Endodermal cell (in vitro differentiated cells): ENCODE results near the gene DENND5A. TPM values are rescaled to one million over a fixed set of nuclear protein-coding genes. Genes with fewer than 3 reads are reported as not detected.

ENCODE experiments used
- DNase-seq: peaks from one replicate; pipeline ENCODE4 v3.0.0-alpha.2; 2017
- H3K27ac ChIP-seq: 2 replicates; pipeline ENCODE4 v1.5.1; 2013; ENCODE audit warnings: mild to moderate bottlenecking, low read depth, low read length, moderate library complexity
- H3K27me3 ChIP-seq: 2 replicates; pipeline ENCODE4 v1.6.1; 2013; ENCODE audit warnings: mild to moderate bottlenecking, low read length, moderate library complexity; ENCODE audit not compliant: insufficient read depth, control insufficient read depth, poor library complexity, severe bottlenecking
- H3K36me3 ChIP-seq: 2 replicates; pipeline ENCODE4 v1.7.0; 2013; ENCODE audit warnings: mild to moderate bottlenecking, low read length, moderate library complexity; ENCODE audit not compliant: control insufficient read depth, insufficient read depth
- H3K4me1 ChIP-seq: one replicate; pipeline ENCODE4 v1.7.0; 2013; ENCODE audit warnings: low read length; ENCODE audit not compliant: control insufficient read depth, insufficient read depth
- H3K4me3 ChIP-seq: 2 replicates; pipeline ENCODE4 v1.5.1; 2013; ENCODE audit warnings: mild to moderate bottlenecking, low read length, moderate library complexity
- H3K9ac ChIP-seq: 2 replicates; pipeline ENCODE4 v1.6.1; 2013; ENCODE audit warnings: mild to moderate bottlenecking, low read length, moderate library complexity; ENCODE audit not compliant: poor library complexity, severe bottlenecking; ENCODE audit errors: extremely low read depth
- H3K9me3 ChIP-seq: 2 replicates; pipeline ENCODE4 v1.6.1; 2013; ENCODE audit warnings: mild to moderate bottlenecking, low read length, moderate library complexity; ENCODE audit not compliant: control insufficient read depth
- H3K27ac Mint-ChIP-seq: 2 replicates; pipeline ENCODE4 v1.8.0; 2020; ENCODE audit warnings: mixed read lengths
- H3K27me3 Mint-ChIP-seq: 2 replicates; pipeline ENCODE4 v1.8.0; 2021; ENCODE audit warnings: mild to moderate bottlenecking, mixed read lengths; ENCODE audit not compliant: insufficient read depth
- H3K36me3 Mint-ChIP-seq: 2 replicates; pipeline ENCODE4 v1.8.0; 2020; ENCODE audit warnings: low read depth, mixed read lengths
- H3K4me1 Mint-ChIP-seq: 2 replicates; pipeline ENCODE4 v1.8.0; 2020; ENCODE audit warnings: mixed read lengths
- H3K4me3 Mint-ChIP-seq: 2 replicates; pipeline ENCODE4 v1.8.0; 2020; ENCODE audit warnings: mild to moderate bottlenecking, moderate library complexity, mixed read lengths
- H3K9me3 Mint-ChIP-seq: 2 replicates; pipeline ENCODE4 v1.8.0; 2020; ENCODE audit warnings: mild to moderate bottlenecking, mixed read lengths
- WGBS, 2 experiments: methylation state at CpG; one replicate each; pipeline versions ENCODE4 v1.1.5 to v1.1.7; 2013; ENCODE audit warnings: missing lambda C conversion rate in 2 of 2, mixed read lengths in 1 of 2; ENCODE audit not compliant: insufficient coverage in 1 of 2, insufficient read length in 1 of 2; 5-methylcytosine and 5-hydroxymethylcytosine counted together
- total RNA-seq, 2 donors: library from RNA; stranded (reverse); fragmentation: NEBNext Ultra II Directional in 1 of 2; extraction: Animal tissue kit (Norgen Biotek cat#: 25700) in 1 of 2; gene quantifications; 2 replicates in 1 of 2; 3 replicates in 1 of 2; pipeline ENCODE4 v1.2.1, GENCODE V29; 2021
- TF ChIP-seq, protein P1 (sequence below): fragments of 200-600 bp; sonication (generic); conservative IDR thresholded peaks from 2 replicates; pipeline ENCODE4 v1.5.0; 2021; ENCODE audit warnings: antibody characterized with exemption, mild to moderate bottlenecking

Gene DENND5A
- total RNA-seq, 2 donors from 2014 or later: 119 to 171 TPM

DNA sequence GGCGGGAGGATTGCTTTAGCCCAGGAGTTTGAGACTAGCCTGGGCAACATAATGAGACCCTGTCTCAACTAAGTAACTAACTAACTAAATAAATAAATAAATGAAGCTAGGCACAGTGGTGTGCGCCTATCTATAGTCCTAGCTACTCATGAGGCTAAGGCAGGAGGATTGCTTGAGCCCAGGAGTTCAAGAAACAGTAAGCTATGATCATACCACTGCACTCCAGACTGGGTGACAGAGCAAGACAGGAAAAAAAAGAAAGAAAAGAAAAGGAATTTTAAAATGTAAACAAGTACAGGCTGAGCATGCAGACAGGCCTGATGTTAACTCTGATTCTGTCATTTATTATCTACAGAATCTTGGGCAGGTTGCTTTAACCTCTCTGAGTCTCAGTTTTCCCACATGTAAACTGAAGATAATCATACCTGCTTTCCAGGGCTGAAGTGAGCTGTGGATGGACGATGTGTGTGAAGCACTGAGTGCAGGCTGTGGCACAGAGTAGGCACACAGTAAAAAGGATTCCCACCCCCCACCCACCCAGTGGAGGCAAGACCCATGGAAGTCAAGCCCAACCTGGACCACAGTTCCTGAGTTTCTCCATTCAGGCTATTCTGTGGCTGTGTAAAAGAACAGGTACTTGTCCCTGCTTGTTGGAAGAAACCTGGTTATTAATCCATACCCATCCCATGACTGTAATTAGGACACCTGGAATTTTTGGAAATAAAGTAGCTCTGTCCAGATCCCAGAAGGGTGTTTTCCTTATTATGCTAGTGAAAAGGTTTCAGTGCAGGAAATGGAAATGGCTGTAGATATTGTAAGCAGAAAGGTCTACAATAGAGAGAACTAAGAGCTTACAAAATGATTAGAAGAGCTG is 155.1 kb downstream of the DENND5A start:
- Histone ChIP-seq H3K27me3 (no peaks in the 10 kb centered on the region), H3K9me3 (peaks cover 35% of the 10 kb centered on the region), H3K4me3 (no peak overlapping the region), H3K36me3 (peaks cover 6% of the 10 kb centered on the region), H3K9ac (no peak overlapping the region), H3K27ac (no peak overlapping the region), H3K4me1 (no peaks in the 10 kb centered on the region)
- TF ChIP-seq, protein P1, sequence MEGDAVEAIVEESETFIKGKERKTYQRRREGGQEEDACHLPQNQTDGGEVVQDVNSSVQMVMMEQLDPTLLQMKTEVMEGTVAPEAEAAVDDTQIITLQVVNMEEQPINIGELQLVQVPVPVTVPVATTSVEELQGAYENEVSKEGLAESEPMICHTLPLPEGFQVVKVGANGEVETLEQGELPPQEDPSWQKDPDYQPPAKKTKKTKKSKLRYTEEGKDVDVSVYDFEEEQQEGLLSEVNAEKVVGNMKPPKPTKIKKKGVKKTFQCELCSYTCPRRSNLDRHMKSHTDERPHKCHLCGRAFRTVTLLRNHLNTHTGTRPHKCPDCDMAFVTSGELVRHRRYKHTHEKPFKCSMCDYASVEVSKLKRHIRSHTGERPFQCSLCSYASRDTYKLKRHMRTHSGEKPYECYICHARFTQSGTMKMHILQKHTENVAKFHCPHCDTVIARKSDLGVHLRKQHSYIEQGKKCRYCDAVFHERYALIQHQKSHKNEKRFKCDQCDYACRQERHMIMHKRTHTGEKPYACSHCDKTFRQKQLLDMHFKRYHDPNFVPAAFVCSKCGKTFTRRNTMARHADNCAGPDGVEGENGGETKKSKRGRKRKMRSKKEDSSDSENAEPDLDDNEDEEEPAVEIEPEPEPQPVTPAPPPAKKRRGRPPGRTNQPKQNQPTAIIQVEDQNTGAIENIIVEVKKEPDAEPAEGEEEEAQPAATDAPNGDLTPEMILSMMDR: no peak
- H3K36me3 Mint-ChIP-seq: peaks cover 13% of the 10 kb centered on the region
- H3K4me3 Mint-ChIP-seq: no peak overlapping the region
- H3K4me1 Mint-ChIP-seq: peaks cover 5% of the 10 kb centered on the region
- H3K27me3 Mint-ChIP-seq: no peaks in the 10 kb centered on the region
- H3K9me3 Mint-ChIP-seq: peaks cover 29% of the 10 kb centered on the region
- no peak overlapping the region for H3K27ac Mint-ChIP-seq
- DNase-seq: no peak
- WGBS, 2 experiments: 89 to 97% methylated on average over 1 to 3 of the region's 3 CpGs

DNA sequence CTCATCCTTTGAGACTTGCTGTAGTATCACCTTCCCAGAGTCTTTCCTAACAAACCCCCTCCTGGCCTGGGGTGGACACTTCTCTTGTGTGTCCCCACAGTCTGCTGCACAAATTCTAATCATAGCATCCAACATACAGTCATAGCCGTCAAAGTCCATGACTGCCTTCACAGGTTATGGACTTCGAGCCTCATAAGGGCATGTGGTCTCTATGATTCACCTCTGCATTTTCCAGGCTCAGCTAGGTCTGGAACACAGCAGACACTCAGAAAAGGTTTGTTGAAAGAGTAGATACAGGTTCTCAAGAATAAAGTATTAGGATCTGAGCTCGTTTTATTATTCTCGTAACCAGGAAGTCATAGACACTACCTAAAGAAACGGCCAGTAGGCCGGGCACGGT is 160.6 kb downstream of the DENND5A start:
- H3K27ac ChIP-seq: no peak overlapping the region
- no peaks in the 10 kb centered on the region for H3K9me3 ChIP-seq
- H3K4me3 Mint-ChIP-seq: no peak overlapping the region
- no peak for DNase-seq
- no peak overlapping the region for H3K9ac ChIP-seq
- no peaks in the 10 kb centered on the region for H3K27me3 ChIP-seq
- TF ChIP-seq, protein P1: no peak
- H3K4me1 ChIP-seq: no peaks in the 10 kb centered on the region
- peaks cover 5% of the 10 kb centered on the region for H3K4me1 Mint-ChIP-seq
- no peaks in the 10 kb centered on the region for H3K9me3 Mint-ChIP-seq
- H3K27ac Mint-ChIP-seq: no peak overlapping the region
- peaks cover 4% of the 10 kb centered on the region for H3K27me3 Mint-ChIP-seq
- H3K4me3 ChIP-seq: no peak overlapping the region
- 96 to 100% methylated on average over 6 to 7 of the region's 7 CpGs for WGBS, 2 experiments
- no peaks in the 10 kb centered on the region for H3K36me3 Mint-ChIP-seq
- no peaks in the 10 kb centered on the region for H3K36me3 ChIP-seq

DNA sequence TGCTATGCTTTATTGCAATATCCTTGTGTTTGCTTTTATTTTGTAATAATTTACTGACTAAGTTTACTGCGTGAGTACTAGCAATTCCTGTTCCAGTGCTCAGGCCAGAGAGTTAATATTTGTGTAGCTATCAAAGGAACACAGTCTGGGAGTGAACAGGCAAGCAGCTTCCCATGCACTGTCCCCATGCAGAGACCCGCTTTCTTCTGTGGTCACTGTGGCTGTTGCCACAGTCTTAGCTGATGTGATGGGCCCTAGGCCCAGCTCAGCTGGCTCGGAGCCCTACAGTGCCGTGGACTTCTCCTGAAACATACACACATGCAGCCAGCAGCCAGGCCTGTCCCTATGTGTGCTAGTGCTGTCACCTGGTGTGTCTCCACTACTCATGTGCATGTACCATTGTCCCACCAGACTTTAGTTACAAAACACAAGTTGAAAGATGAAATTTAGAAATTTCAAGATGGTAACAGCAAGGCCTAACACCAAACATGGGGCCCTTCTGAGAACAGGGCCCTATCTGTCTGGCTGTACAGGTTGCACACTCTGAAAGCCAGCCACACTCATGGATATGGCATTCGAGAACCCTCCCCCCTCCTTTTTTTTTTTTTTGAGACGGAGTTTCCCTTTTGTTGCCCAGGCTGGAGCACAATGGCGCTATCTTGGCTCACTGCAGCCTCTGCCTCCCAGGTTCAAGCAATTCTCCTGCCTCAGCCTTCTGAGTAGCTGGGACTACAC is 161.4 kb downstream of the DENND5A start:
- H3K27me3 ChIP-seq: no peaks in the 10 kb centered on the region
- Mint-ChIP-seq H3K27me3 (peaks cover 4% of the 10 kb centered on the region), H3K36me3 (no peaks in the 10 kb centered on the region), H3K4me1 (no peaks in the 10 kb centered on the region), H3K27ac (no peak overlapping the region), H3K9me3 (no peaks in the 10 kb centered on the region), H3K4me3 (no peak overlapping the region)
- no peak overlapping the region for H3K4me3 ChIP-seq
- no peaks in the 10 kb centered on the region for H3K9me3 ChIP-seq
- H3K27ac ChIP-seq: no peak overlapping the region
- 96 to 98% methylated on average over 4 to 7 of the region's 7 CpGs for WGBS, 2 experiments
- H3K9ac ChIP-seq: no peak overlapping the region
- no peaks in the 10 kb centered on the region for H3K36me3 ChIP-seq
- DNase-seq: no peak
- TF ChIP-seq, protein P1: no peak
- H3K4me1 ChIP-seq: no peaks in the 10 kb centered on the region
